Gastroesophageal sphincter (tissue), 4 donors: ENCODE data around the gene TNIP1. TPM values are rescaled to one million over a fixed set of nuclear protein-coding genes. Genes with fewer than 3 reads are reported as not detected.

Source experiments
- ATAC-seq: fragments of 150-250 bp; one replicate; pipeline ENCODE4 v1.9.1; 2016; ENCODE audit warnings: mild to moderate bottlenecking, moderate library complexity
- H3K27ac ChIP-seq, 4 donors: fragments of 200-600 bp; sonication (generic) in 3 of 4; 1 replicate in 3 of 4; 2 replicates in 1 of 4; pipeline ENCODE4 v1.5.1; 2016 to 2019
- H3K27me3 ChIP-seq: fragments of 200-600 bp; sonication (generic); one replicate; pipeline ENCODE4 v1.5.1; 2019
- H3K36me3 ChIP-seq, 2 donors: fragments of 200-600 bp; sonication (generic); one replicate each; pipeline ENCODE4 v1.5.1; 2019; ENCODE audit warnings: control low read depth in 1 of 2
- H3K4me1 ChIP-seq, 3 donors: fragments of 200-600 bp; sonication (generic); 1 replicate in 2 of 3; 2 replicates in 1 of 3; pipeline ENCODE4 v1.5.1; 2016 to 2019; ENCODE audit warnings: control low read depth in 2 of 3
- H3K4me3 ChIP-seq, 2 donors: fragments of 200-600 bp; sonication (generic); one replicate each; pipeline ENCODE4 v1.5.1; 2019; ENCODE audit warnings: mild to moderate bottlenecking in 1 of 2, moderate library complexity in 1 of 2
- H3K9me3 ChIP-seq, 3 donors: fragments of 200-600 bp; sonication (generic); one replicate each; pipeline ENCODE4 v1.5.1; 2017 to 2019; ENCODE audit warnings: control low read depth in 2 of 3
- CTCF ChIP-seq, 4 experiments: fragments of 200-600 bp in 2 of 4; fragments of 450-650 bp in 2 of 4; sonication (generic) in 1 of 4; IDR thresholded peaks; one replicate each; pipeline ENCODE4 v1.5.1; 2017 to 2019; ENCODE audit warnings: antibody characterized with exemption in 4 of 4, mild to moderate bottlenecking in 2 of 4, moderate library complexity in 2 of 4
- EP300 ChIP-seq: sonication (generic); formaldehyde crosslinking; IDR thresholded peaks from one replicate; pipeline ENCODE4 v1.6.1; 2017; ENCODE audit warnings: antibody characterized with exemption, mild to moderate bottlenecking
- POLR2A ChIP-seq, 2 donors: fragments of 450-650 bp; IDR thresholded peaks; one replicate each; pipeline ENCODE4 v1.6.1; 2017; ENCODE audit warnings: antibody characterized with exemption in 2 of 2, mild to moderate bottlenecking in 2 of 2, moderate library complexity in 1 of 2
- POLR2AphosphoS5 ChIP-seq: sonication (generic); formaldehyde crosslinking; IDR thresholded peaks from one replicate; pipeline ENCODE4 v1.6.1; 2017; ENCODE audit warnings: antibody characterized with exemption
- WGBS, 2 donors: methylation state at CpG; one replicate each; pipeline ENCODE4 v1.1.5; 2018; ENCODE audit warnings: low coverage in 1 of 2; 5-methylcytosine and 5-hydroxymethylcytosine counted together
- total RNA-seq, 4 donors: library from RNA; depleted of rRNA; stranded (reverse); fragments of >200 nt; gene quantifications; one replicate each; pipeline ENCODE4 v1.1.0, GENCODE V29; 2016

The TNIP1 gene
- total RNA-seq, 4 donors from 2014 or later = 74.2 to 142 (median 97.9) TPM

GRCh38 chr5:151126199-151126645 is 45.4 kb upstream of the TNIP1 start:
- TF ChIP-seq POLR2AphosphoS5 (no peak), CTCF (IDR thresholded peaks at IDR 0.05) (peak in 3 of 4 experiments; percentile 81 to 89 (median 87)), POLR2A (IDR thresholded peaks at IDR 0.05) (no peak)
- Histone ChIP-seq H3K4me1 (peaks cover 0 to 64% (median 11%) of the 10 kb centered on the region in 3 donors), H3K36me3 (peaks cover 0 to 98% of the 10 kb centered on the region in 2 donors), H3K27me3 (no peaks in the 10 kb centered on the region), H3K27ac (peak overlapping the region in 1 of 4 donors; percentile 9), H3K4me3 (no peak overlapping the region), H3K9me3 (no peaks in the 10 kb centered on the region)
- 6 to 14% methylated on average over 1 to 4 of the region's 9 CpGs for WGBS, 2 donors
- ATAC-seq = peak; percentile 42

DNA sequence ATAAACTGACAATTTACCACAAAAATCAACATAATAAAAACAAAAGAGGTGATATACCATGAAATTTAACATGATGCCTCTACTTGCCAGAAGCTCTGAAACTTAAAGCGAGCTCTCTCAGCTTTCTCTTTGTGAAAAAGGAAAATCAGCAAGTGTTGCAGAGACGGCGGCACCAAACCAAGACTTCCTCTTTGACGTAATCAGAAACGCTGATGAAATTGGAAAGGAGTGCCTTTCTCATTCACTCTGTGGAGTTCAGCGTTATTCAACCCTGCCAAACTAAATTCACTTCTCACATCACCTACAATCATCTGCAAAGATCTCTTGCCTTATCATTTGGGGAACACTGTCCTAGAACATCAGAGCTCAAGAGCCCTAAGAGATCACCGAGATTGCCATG is 44.6 kb upstream of the TNIP1 start:
- Histone ChIP-seq H3K27ac (peak overlapping the region in 1 of 4 donors; percentile 9), H3K9me3 (no peaks in the 10 kb centered on the region), H3K27me3 (no peaks in the 10 kb centered on the region), H3K4me3 (no peak overlapping the region), H3K36me3 (peaks cover 0 to 98% of the 10 kb centered on the region in 2 donors), H3K4me1 (peaks cover 0 to 72% (median 11%) of the 10 kb centered on the region in 3 donors)
- ATAC-seq = no peak
- WGBS, 2 donors = 58 to 92% methylated on average over 2 to 7 of the region's 7 CpGs
- TF ChIP-seq CTCF (IDR thresholded peaks at IDR 0.05) (no peak), EP300 (no peak), POLR2AphosphoS5 (no peak), POLR2A (IDR thresholded peaks at IDR 0.05) (no peak)

- Histone ChIP-seq H3K9me3 (no peaks in the 10 kb centered on the region), H3K27ac (peak overlapping the region in 3 of 4 donors; percentile 55 to 67 (median 56)), H3K27me3 (no peaks in the 10 kb centered on the region), H3K4me3 (no peak overlapping the region), H3K36me3 (peaks cover 0 to 98% of the 10 kb centered on the region in 2 donors), H3K4me1 (peaks cover 0 to 85% (median 11%) of the 10 kb centered on the region in 3 donors)
- 46 to 51% methylated on average over 10 of the region's 17 CpGs for WGBS, 2 donors
- peak; percentile 46 for ATAC-seq
- TF ChIP-seq POLR2AphosphoS5 = peak; percentile 36
- no peak for TF ChIP-seq CTCF (IDR thresholded peaks at IDR 0.05)
These were observed 43.3 kb upstream of the TNIP1 start for GRCh38 chr5:151123897-151124751.

DNA sequence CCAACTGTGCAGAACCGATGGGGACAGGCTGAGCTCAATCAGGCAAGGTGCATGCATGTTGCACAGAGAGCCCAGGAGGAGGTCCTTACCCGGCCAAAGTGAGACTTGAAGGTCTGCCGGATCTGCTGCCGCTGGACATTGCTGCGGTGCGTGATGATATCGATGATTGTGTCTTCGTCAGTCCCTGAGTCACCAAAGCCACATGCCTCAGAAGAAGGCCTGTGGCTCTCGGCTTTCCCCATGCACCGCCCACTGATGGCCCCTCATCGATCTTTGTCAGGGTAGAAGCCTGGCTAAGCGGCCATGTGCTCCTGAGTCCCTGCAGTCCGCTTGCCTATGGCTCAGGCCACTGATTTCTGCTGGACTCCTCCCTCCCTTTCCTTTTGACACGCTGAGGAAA is 42.0 kb upstream of the TNIP1 start:
- Histone ChIP-seq H3K4me1 (peaks cover 0 to 87% (median 11%) of the 10 kb centered on the region in 3 donors), H3K4me3 (no peak overlapping the region), H3K9me3 (no peaks in the 10 kb centered on the region), H3K36me3 (peaks cover 0 to 98% of the 10 kb centered on the region in 2 donors), H3K27ac (peak overlapping the region in 3 of 4 donors; percentile 55 to 67 (median 56)), H3K27me3 (no peaks in the 10 kb centered on the region)
- ATAC-seq = no peak
- no peak for TF ChIP-seq EP300
- TF ChIP-seq CTCF (IDR thresholded peaks at IDR 0.05) = no peak
- no peak for TF ChIP-seq POLR2A (IDR thresholded peaks at IDR 0.05)
- TF ChIP-seq POLR2AphosphoS5 = no peak
- WGBS, 2 donors = 60 to 95% methylated on average over 1 to 4 of the region's 14 CpGs

DNA sequence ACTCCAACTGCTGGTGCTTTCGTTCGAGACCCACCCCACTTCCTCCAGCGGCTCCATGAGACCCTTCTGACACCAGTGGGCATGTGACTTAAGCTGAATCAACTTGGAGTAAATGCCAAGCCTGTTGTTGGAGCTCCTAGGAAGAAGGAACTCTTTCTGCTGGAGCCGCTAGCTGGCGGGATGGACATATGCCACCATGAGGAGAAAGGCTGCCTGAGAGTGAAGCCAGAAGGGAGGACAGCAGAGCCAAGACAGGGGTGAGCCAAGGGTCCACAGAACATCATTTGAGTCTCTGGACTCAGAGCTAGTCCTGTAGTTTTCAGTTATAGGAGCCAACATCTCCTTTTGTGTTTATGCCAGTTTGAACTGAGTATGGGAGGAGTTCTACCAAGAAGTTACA is 40.8 kb upstream of the TNIP1 start:
- Histone ChIP-seq H3K36me3 (peaks cover 0 to 98% of the 10 kb centered on the region in 2 donors), H3K4me3 (no peak overlapping the region), H3K4me1 (peaks cover 0 to 78% (median 11%) of the 10 kb centered on the region in 3 donors), H3K9me3 (no peaks in the 10 kb centered on the region), H3K27me3 (no peaks in the 10 kb centered on the region), H3K27ac (peak overlapping the region in 3 of 4 donors; percentile 16 to 56 (median 39))
- WGBS, 2 donors = 40% methylated on average over 1 of the region's 5 CpGs; no CpG with 5 or more reads in 1 of the 2 donors
- TF ChIP-seq POLR2A (IDR thresholded peaks at IDR 0.05) (no peak), CTCF (IDR thresholded peaks at IDR 0.05) (no peak), POLR2AphosphoS5 (no peak), EP300 (no peak)
- ATAC-seq = no peak
